ENCODE data around the gene KRTAP12-3.

DNA sequence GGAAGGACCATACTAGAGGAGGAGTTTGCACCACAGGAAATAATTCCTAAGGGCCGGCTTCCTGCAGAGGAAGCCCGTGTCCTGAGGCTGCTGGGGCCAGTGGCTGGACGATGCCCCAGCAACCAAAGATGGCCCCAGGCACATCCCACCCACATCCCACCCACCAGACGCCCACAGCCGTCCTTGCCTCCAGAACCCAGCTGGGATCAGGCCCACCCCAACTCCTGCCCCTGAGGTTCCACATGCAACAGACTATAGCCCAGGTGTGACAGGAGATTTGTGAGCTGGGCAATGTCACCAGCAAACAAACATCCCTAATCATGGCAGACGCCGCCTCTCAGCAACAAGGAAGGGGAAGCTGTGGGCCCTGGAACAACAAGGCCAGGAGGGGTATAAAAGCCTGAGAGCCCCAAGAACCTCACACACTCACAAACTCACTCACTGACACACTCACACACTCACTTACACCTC is 31.0 kb upstream of the KRTAP12-3 start, which contains the start of gene KRTAP10-9:
- TF ChIP-seq CTCF (IDR thresholded peaks at IDR 0.05) (no peak), EZH2 (IDR thresholded peaks at IDR 0.05; ENCODE audit: borderline replicate concordance, insufficient read depth, low read depth, low read length, poor library complexity, severe bottlenecking) (no peak)
